Thyroid gland (tissue), 4 donors: ENCODE data around the gene PRKCQ.

Source experiments
- POLR2A ChIP-seq, 2 donors: fragments of 450-650 bp; IDR thresholded peaks; one replicate each; pipeline ENCODE4 v1.6.1; 2017; ENCODE audit warnings: antibody characterized with exemption in 2 of 2, mild to moderate bottlenecking in 2 of 2, moderate library complexity in 1 of 2
- TF ChIP-seq, protein P1 (sequence below), 6 experiments: fragments of 200-600 bp in 3 of 6; fragments of 450-650 bp in 3 of 6; sonication (generic) in 3 of 6; IDR thresholded peaks; one replicate each; pipeline ENCODE4 v1.5.1; 2016 to 2019; ENCODE audit warnings: antibody characterized with exemption in 6 of 6, mild to moderate bottlenecking in 2 of 6, inconsistent platforms in 1 of 6, moderate library complexity in 1 of 6

DNA sequence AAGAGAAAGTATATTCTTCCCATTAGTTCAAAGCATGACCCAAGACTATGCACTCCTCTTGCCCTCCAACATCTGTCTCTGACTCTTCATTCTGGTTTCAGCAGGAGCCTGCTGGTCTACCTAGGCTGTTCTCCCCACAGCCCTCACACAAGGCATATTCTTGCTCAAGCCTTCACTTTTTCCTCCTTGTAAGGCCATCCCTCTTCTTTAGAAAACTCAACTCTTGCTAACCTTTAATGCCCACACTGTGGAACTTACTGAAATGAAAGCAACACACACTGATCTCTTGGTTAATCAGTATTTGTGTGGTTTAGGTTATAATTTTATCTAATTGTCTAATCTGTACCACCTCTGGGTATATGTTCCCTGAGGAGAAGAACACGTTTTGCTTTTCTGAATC lies 75.8 kb downstream of the PRKCQ start:
- no peak for TF ChIP-seq POLR2A (IDR thresholded peaks at IDR 0.05)
- TF ChIP-seq, protein P1, sequence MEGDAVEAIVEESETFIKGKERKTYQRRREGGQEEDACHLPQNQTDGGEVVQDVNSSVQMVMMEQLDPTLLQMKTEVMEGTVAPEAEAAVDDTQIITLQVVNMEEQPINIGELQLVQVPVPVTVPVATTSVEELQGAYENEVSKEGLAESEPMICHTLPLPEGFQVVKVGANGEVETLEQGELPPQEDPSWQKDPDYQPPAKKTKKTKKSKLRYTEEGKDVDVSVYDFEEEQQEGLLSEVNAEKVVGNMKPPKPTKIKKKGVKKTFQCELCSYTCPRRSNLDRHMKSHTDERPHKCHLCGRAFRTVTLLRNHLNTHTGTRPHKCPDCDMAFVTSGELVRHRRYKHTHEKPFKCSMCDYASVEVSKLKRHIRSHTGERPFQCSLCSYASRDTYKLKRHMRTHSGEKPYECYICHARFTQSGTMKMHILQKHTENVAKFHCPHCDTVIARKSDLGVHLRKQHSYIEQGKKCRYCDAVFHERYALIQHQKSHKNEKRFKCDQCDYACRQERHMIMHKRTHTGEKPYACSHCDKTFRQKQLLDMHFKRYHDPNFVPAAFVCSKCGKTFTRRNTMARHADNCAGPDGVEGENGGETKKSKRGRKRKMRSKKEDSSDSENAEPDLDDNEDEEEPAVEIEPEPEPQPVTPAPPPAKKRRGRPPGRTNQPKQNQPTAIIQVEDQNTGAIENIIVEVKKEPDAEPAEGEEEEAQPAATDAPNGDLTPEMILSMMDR (IDR thresholded peaks at IDR 0.05) = no peak
